CD8-positive, alpha-beta memory T cell (primary cell): Measurements from ENCODE around the gene TSFM. TPM values are rescaled to one million over a fixed set of nuclear protein-coding genes. Genes with fewer than 3 reads are reported as not detected.
"Not testable (repeated sequence)": the region's sequence is repeated elsewhere in the genome, so short reads cannot be mapped to it uniquely, and the experiment has no call there.

Experiments
- CTCF ChIA-PET: fragments of 350-600 bp; sonication (Branson Sonifier 250); formaldehyde crosslinking; loops from one replicate; lab custom pipeline; 2021; ENCODE audit warnings: antibody characterized with exemption; lab: Charles Lee
- POLR2A ChIA-PET: fragments of 350-600 bp; sonication (Branson Sonifier 250); formaldehyde crosslinking; loops from one replicate; lab custom pipeline; 2021; ENCODE audit warnings: antibody characterized with exemption; lab: Charles Lee
- DNase-seq, 5 donors: peaks; one replicate each; pipeline versions ENCODE4 v3.0.0 to v3.0.0-alpha.2; 2020 to 2022; ENCODE audit warnings: mixed read lengths in 1 of 5
- H3K27ac ChIP-seq: one replicate; pipeline ENCODE4 v1.7.0; 2013; ENCODE audit warnings: low read depth, mild to moderate bottlenecking, low read length, moderate library complexity
- H3K27me3 ChIP-seq: 2 replicates; pipeline ENCODE4 v1.7.0; 2013; ENCODE audit warnings: low read length, mild to moderate bottlenecking; ENCODE audit not compliant: insufficient read depth, poor library complexity, severe bottlenecking
- H3K36me3 ChIP-seq: 2 replicates; pipeline ENCODE4 v1.7.0; 2013; ENCODE audit warnings: mild to moderate bottlenecking, low read length, moderate library complexity; ENCODE audit not compliant: insufficient read depth
- H3K4me1 ChIP-seq: 2 replicates; pipeline ENCODE4 v1.7.0; 2013; ENCODE audit warnings: mild to moderate bottlenecking, low read length, moderate library complexity; ENCODE audit not compliant: insufficient read depth
- H3K4me3 ChIP-seq: 2 replicates; pipeline ENCODE4 v1.7.0; 2013; ENCODE audit warnings: mild to moderate bottlenecking, low read length
- H3K9me3 ChIP-seq: 2 replicates; pipeline ENCODE4 v1.7.0; 2013; ENCODE audit warnings: mild to moderate bottlenecking, low read length
- H3K27ac Mint-ChIP-seq, 8 donors: one replicate each; pipeline ENCODE4 v1.8.0; 2020 to 2021; ENCODE audit warnings: mixed read lengths in 8 of 8, mild to moderate bottlenecking in 6 of 8, inconsistent platforms in 3 of 8, moderate library complexity in 3 of 8
- H3K27me3 Mint-ChIP-seq, 2 donors: one replicate each; pipeline ENCODE4 v1.8.0; 2020 to 2021; ENCODE audit warnings: mixed read lengths in 2 of 2, mild to moderate bottlenecking in 1 of 2, moderate library complexity in 1 of 2
- H3K36me3 Mint-ChIP-seq, 3 donors: one replicate each; pipeline ENCODE4 v1.8.0; 2020 to 2021; ENCODE audit warnings: mixed read lengths in 3 of 3, inconsistent platforms in 1 of 3, mild to moderate bottlenecking in 1 of 3
- H3K4me1 Mint-ChIP-seq, 3 donors: one replicate each; pipeline ENCODE4 v1.8.0; 2020 to 2021; ENCODE audit warnings: mixed read lengths in 3 of 3, inconsistent platforms in 1 of 3, mild to moderate bottlenecking in 1 of 3
- H3K4me3 Mint-ChIP-seq, 7 donors: one replicate each; pipeline ENCODE4 v1.8.0; 2020 to 2021; ENCODE audit warnings: mixed read lengths in 7 of 7, mild to moderate bottlenecking in 6 of 7, moderate library complexity in 4 of 7, inconsistent platforms in 2 of 7
- H3K9me3 Mint-ChIP-seq, 5 donors: one replicate each; pipeline ENCODE4 v1.8.0; 2020 to 2022; ENCODE audit warnings: mixed read lengths in 5 of 5, mild to moderate bottlenecking in 3 of 5, moderate library complexity in 2 of 5, inconsistent platforms in 1 of 5
- polyA plus RNA-seq: library from polyadenylated mRNA; unstranded; fragments of 300-500 nt; fragmentation: Illumina TruSeq; gene quantifications from one replicate; pipeline ENCODE4 v1.2.3, GENCODE V29; 2021
- total RNA-seq, 2 experiments: library from RNA; stranded (reverse); gene quantifications; one replicate each; pipeline ENCODE4 v1.2.3, GENCODE V29; 2021

TSFM gene
- total and polyA plus RNA-seq, 3 experiments from 2014 or later = 32.6 to 69.0 (median 64.0) TPM

- Mint-ChIP-seq H3K4me3 (peak overlapping the region in 6 of 7 donors; percentile 16 to 93 (median 48)), H3K27ac (peak overlapping the region in 6 of 8 donors; percentile 39 to 98 (median 62)), H3K9me3 (peaks cover 0 to 6% (median 0%) of the 10 kb centered on the region in 5 donors), H3K4me1 (peaks cover 25 to 35% (median 30%) of the 10 kb centered on the region in 3 donors), H3K27me3 (peaks cover 7 to 13% of the 10 kb centered on the region in 2 donors), H3K36me3 (peaks cover 2 to 18% (median 13%) of the 10 kb centered on the region in 3 donors)
- Histone ChIP-seq H3K36me3 (no peaks in the 10 kb centered on the region), H3K27me3 (peaks cover 10% of the 10 kb centered on the region), H3K4me1 (peaks cover 22% of the 10 kb centered on the region), H3K4me3 (no peak overlapping the region), H3K27ac (peak overlapping the region; percentile 89), H3K9me3 (no peaks in the 10 kb centered on the region)
- CTCF ChIA-PET = interaction anchor here (0.7 to 2.1 kb wide), 2 partner anchors 14 to 17 kb away, joined by 3 to 6 read pairs; no protein-coding TSS in a partner anchor
- POLR2A ChIA-PET = interaction anchor here (0.6 kb wide), 1 partner anchor 277 kb away, joined by 3 read pairs; no protein-coding TSS in a partner anchor
- no peak for DNase-seq
Observed at GRCh38 chr12:57770734-57771133, 11.9 kb upstream of the TSFM start.

- H3K27me3 Mint-ChIP-seq = peaks cover 4 to 10% of the 10 kb centered on the region in 2 donors
- peak in 3 of 5 donors; percentile 71 to 83 (median 76) for DNase-seq
- Histone ChIP-seq H3K27me3 (peaks cover 7% of the 10 kb centered on the region), H3K9me3 (no peaks in the 10 kb centered on the region), H3K36me3 (no peaks in the 10 kb centered on the region), H3K4me1 (peaks cover 16% of the 10 kb centered on the region), H3K4me3 (peak overlapping the region; percentile 93), H3K27ac (peak overlapping the region; percentile 89)
- peaks cover 0 to 4% (median 0%) of the 10 kb centered on the region in 5 donors for H3K9me3 Mint-ChIP-seq
- peak overlapping the region; percentile 93 to 99 (median 96) for H3K4me3 Mint-ChIP-seq
- ChIA-PET POLR2A (interaction anchor here (0.6 to 1.3 kb wide), 3 partner anchors 10 to 277 kb away, joined by 3 to 6 read pairs (median 4); partner anchors contain the start of gene ATP23), CTCF (interaction anchor here (0.7 to 2.2 kb wide), 7 partner anchors 9 to 131 kb away, joined by 3 to 14 read pairs (median 3); partner anchors contain the start of gene TSFM)
- H3K27ac Mint-ChIP-seq = peak overlapping the region; percentile 92 to 99 (median 98)
- peaks cover 7 to 18% (median 14%) of the 10 kb centered on the region in 3 donors for H3K36me3 Mint-ChIP-seq
- H3K4me1 Mint-ChIP-seq = peaks cover 23 to 29% (median 26%) of the 10 kb centered on the region in 3 donors
Observed at GRCh38 chr12:57771236-57771872, 11.2 kb upstream of the TSFM start.

- CTCF ChIA-PET = interaction anchor here (0.9 to 2.2 kb wide), 5 partner anchors 10 to 131 kb away, joined by 3 to 14 read pairs (median 3); partner anchors contain the start of gene TSFM
- peaks cover 1% of the 10 kb centered on the region for H3K27me3 ChIP-seq
- peaks cover 7 to 18% (median 14%) of the 10 kb centered on the region in 3 donors for H3K36me3 Mint-ChIP-seq
Observed at GRCh38 chr12:57771873-57772428, 10.6 kb upstream of the TSFM start, which contains the start of gene METTL1. TSS of gene METTL1 (minus strand) at chr12:57772105. CDS start at chr12:57772083, 22 bp downstream.

GRCh38 chr12:57772429-57773322 lies 9.9 kb upstream of the TSFM start, which contains the start of gene EEF1AKMT3:
TSS of gene EEF1AKMT3 (plus strand) at chr12:57772614. CDS start at chr12:57772725, 111 bp downstream.
- CTCF ChIA-PET = interaction anchor here (0.9 to 2.2 kb wide), 5 partner anchors 9 to 130 kb away, joined by 3 to 14 read pairs (median 3); partner anchors contain the start of gene TSFM
- Histone ChIP-seq H3K4me3 (peak within 1 kb of the TSS; percentile 93), H3K36me3 (no peaks in the 10 kb centered on the region), H3K27me3 (no peaks in the 10 kb centered on the region), H3K9me3 (no peaks in the 10 kb centered on the region), H3K27ac (peak within 1 kb of the TSS; percentile 89), H3K4me1 (peaks cover 12% of the 10 kb centered on the region)
- POLR2A ChIA-PET = interaction anchor here (0.5 to 1.3 kb wide), 6 partner anchors 9 to 1300 kb away, joined by 4 to 6 read pairs (median 6); partner anchors contain the start of genes ATP23, TSFM and TSPAN31
- peak in 3 of 5 donors; percentile 30 to 60 (median 33) for DNase-seq
- H3K4me1 Mint-ChIP-seq = peaks cover 19 to 22% (median 21%) of the 10 kb centered on the region in 3 donors
- peaks cover 0 to 2% of the 10 kb centered on the region in 2 donors for H3K27me3 Mint-ChIP-seq
- peaks cover 7 to 18% (median 14%) of the 10 kb centered on the region in 3 donors for H3K36me3 Mint-ChIP-seq
- H3K27ac Mint-ChIP-seq = peak within 1 kb of the TSS; percentile 92 to 99 (median 98)
- H3K4me3 Mint-ChIP-seq = peak within 1 kb of the TSS; percentile 93 to 99 (median 96)
- no peaks in the 10 kb centered on the region for H3K9me3 Mint-ChIP-seq

More at GRCh38 chr12:57771873-57772428, 10.6 kb upstream of the TSFM start, which contains the start of gene METTL1:
- Histone ChIP-seq H3K4me1 (peaks cover 12% of the 10 kb centered on the region), H3K27ac (peak within 1 kb of the TSS; percentile 89), H3K9me3 (no peaks in the 10 kb centered on the region), H3K4me3 (peak within 1 kb of the TSS; percentile 93), H3K36me3 (no peaks in the 10 kb centered on the region)
- Mint-ChIP-seq H3K4me1 (peaks cover 19 to 23% (median 21%) of the 10 kb centered on the region in 3 donors), H3K27ac (peak within 1 kb of the TSS; percentile 92 to 99 (median 98)), H3K27me3 (peaks cover 0 to 5% of the 10 kb centered on the region in 2 donors), H3K9me3 (no peaks in the 10 kb centered on the region), H3K4me3 (peak within 1 kb of the TSS; percentile 93 to 99 (median 96))
- POLR2A ChIA-PET = interaction anchor here (0.5 to 1.3 kb wide), 6 partner anchors 9 to 1300 kb away, joined by 4 to 6 read pairs (median 6); partner anchors contain the start of genes ATP23, TSFM and TSPAN31
- peak; percentile 82 to 92 (median 86) for DNase-seq

GRCh38 chr12:57774634-57775033 lies 8.0 kb upstream of the TSFM start:
- H3K27ac Mint-ChIP-seq, H3K27me3 Mint-ChIP-seq, CTCF ChIA-PET, DNase-seq, H3K36me3 ChIP-seq, H3K9me3 ChIP-seq, H3K27ac ChIP-seq, H3K27me3 ChIP-seq, H3K4me3 ChIP-seq, H3K9me3 Mint-ChIP-seq, POLR2A ChIA-PET: not testable (repeated sequence)
- Mint-ChIP-seq H3K4me1 (peaks cover 22 to 28% (median 25%) of the 10 kb centered on the region in 3 donors), H3K4me3 (peak overlapping the region in 2 of 7 donors; percentile 44 to 51), H3K36me3 (peaks cover 7 to 10% (median 8%) of the 10 kb centered on the region in 3 donors)
- H3K4me1 ChIP-seq = peaks cover 13% of the 10 kb centered on the region

GRCh38 chr12:57775044-57775443 lies 7.5 kb upstream of the TSFM start:
- Histone ChIP-seq H3K4me3 (no peak overlapping the region), H3K27me3 (no peaks in the 10 kb centered on the region), H3K27ac (no peak overlapping the region), H3K9me3 (no peaks in the 10 kb centered on the region), H3K36me3 (no peaks in the 10 kb centered on the region), H3K4me1 (peaks cover 17% of the 10 kb centered on the region)
- ChIA-PET POLR2A (interaction anchor here (0.8 kb wide), 1 partner anchor 53 kb away, joined by 3 read pairs; no protein-coding TSS in a partner anchor), CTCF (interaction anchor here (1.4 kb wide), 1 partner anchor 19 kb away, joined by 5 read pairs; no protein-coding TSS in a partner anchor)
- no peak for DNase-seq
- peak overlapping the region in 1 of 7 donors; percentile 57 for H3K4me3 Mint-ChIP-seq
- H3K27me3 Mint-ChIP-seq = peaks cover 0 to 2% of the 10 kb centered on the region in 2 donors
- H3K9me3 Mint-ChIP-seq = no peaks in the 10 kb centered on the region
- H3K27ac Mint-ChIP-seq = peak overlapping the region in 1 of 8 donors; percentile 89
- H3K36me3 Mint-ChIP-seq = peaks cover 7% of the 10 kb centered on the region in 3 donors
- peaks cover 25 to 33% (median 30%) of the 10 kb centered on the region in 3 donors for H3K4me1 Mint-ChIP-seq
